Right hindlimb (tissue), 1 donor: ENCODE results near the gene BCL7A.

ENCODE experiments used
- DNase-seq: peaks from one replicate; pipeline ENCODE4 v3.0.0-alpha.2; 2018

Gene BCL7A

GRCh38 chr12:122001466-122002209, 20.0 kb upstream of the BCL7A start:
- no peak for DNase-seq

GRCh38 chr12:122003651-122004611, 17.8 kb upstream of the BCL7A start:
- DNase-seq = peak; percentile 62

- DNase-seq = peak; percentile 38
Observed at GRCh38 chr12:122004633-122005071, 17.0 kb upstream of the BCL7A start.

GRCh38 chr12:122005252-122005776, 16.4 kb upstream of the BCL7A start:
- DNase-seq = no peak

- DNase-seq = no peak
Observed at GRCh38 chr12:122006186-122006926, 15.3 kb upstream of the BCL7A start.

GRCh38 chr12:122009741-122010140, 11.9 kb upstream of the BCL7A start:
- no peak for DNase-seq

GRCh38 chr12:122012184-122012583, 9.5 kb upstream of the BCL7A start:
- no peak for DNase-seq

GRCh38 chr12:122013136-122013535, 8.5 kb upstream of the BCL7A start:
- DNase-seq = no peak

GRCh38 chr12:122013791-122014590, 7.7 kb upstream of the BCL7A start:
- no peak for DNase-seq

GRCh38 chr12:122014781-122015180, 6.9 kb upstream of the BCL7A start:
- DNase-seq = no peak

GRCh38 chr12:122018457-122018856, 3.2 kb upstream of the BCL7A start:
- DNase-seq = no peak

GRCh38 chr12:122018937-122019336, 2.7 kb upstream of the BCL7A start:
- no peak for DNase-seq

GRCh38 chr12:122020795-122021192, 890 bp upstream of the BCL7A start:
- no peak for DNase-seq

GRCh38 chr12:122021193-122021821, 377 bp upstream of the BCL7A start:
- peak; percentile 52 for DNase-seq

GRCh38 chr12:122022393-122023338, 982 bp downstream of the BCL7A start:
- peak; percentile 46 for DNase-seq

GRCh38 chr12:122023339-122024131, 1.9 kb downstream of the BCL7A start:
- DNase-seq = peak; percentile 89

GRCh38 chr12:122024132-122024785, 2.6 kb downstream of the BCL7A start:
- no peak for DNase-seq

- DNase-seq = no peak
Observed at GRCh38 chr12:122026706-122027333, 5.1 kb downstream of the BCL7A start.
